Measurements from ENCODE around the gene ADCY2.
A peak's percentile ranks its signal among the peaks of the same experiment; 100 is the strongest.

ADCY2 gene

DNA sequence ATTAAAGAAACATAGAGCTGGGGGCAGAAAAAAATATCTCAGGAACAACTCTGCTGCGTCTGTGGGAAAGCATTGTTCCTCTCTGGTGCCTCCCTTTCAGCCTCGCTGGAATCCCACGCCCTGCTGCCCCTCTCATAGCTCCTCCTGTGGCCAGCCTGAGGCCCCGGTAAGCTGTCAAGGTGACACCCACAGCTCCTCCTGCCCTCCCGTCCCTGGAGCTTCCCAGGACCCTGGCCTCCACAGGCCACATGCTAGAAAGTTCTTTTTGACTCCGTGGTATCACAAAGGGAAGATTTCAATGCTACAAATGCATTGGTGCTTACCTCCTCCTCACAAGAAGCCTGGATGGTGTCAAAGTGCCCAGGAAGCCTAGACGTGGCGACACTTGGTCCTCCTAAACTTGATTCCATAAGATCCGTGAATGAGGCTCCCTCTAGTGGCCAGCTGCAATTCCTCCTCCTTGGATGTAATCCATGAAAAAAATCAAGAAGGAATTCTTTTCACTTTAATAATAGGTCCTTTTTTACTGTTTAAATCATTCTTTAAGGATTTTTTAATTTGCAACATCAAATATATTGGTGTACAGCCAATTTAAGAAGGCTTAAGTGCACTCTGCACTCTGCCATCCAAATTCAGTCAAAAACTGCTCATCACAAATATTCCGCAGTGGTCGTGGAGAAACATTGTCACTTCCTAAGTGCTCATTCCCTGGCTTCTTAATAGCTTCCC is 350.1 kb downstream of the ADCY2 start:
- H3K36me3 ChIP-seq (ENCODE audit: control insufficient read depth, insufficient read depth, low read length) = no peaks in the 10 kb centered on the region
- no peak overlapping the region for H3K4me3 ChIP-seq (replicated peaks; ENCODE audit: low read depth, low read length)
- TF ChIP-seq, protein P1, sequence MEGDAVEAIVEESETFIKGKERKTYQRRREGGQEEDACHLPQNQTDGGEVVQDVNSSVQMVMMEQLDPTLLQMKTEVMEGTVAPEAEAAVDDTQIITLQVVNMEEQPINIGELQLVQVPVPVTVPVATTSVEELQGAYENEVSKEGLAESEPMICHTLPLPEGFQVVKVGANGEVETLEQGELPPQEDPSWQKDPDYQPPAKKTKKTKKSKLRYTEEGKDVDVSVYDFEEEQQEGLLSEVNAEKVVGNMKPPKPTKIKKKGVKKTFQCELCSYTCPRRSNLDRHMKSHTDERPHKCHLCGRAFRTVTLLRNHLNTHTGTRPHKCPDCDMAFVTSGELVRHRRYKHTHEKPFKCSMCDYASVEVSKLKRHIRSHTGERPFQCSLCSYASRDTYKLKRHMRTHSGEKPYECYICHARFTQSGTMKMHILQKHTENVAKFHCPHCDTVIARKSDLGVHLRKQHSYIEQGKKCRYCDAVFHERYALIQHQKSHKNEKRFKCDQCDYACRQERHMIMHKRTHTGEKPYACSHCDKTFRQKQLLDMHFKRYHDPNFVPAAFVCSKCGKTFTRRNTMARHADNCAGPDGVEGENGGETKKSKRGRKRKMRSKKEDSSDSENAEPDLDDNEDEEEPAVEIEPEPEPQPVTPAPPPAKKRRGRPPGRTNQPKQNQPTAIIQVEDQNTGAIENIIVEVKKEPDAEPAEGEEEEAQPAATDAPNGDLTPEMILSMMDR (IDR thresholded peaks at IDR 0.05; ENCODE audit: insufficient read depth, low read length, poor library complexity, severe bottlenecking) = peak; percentile 82
- no peak for DNase-seq (ENCODE audit: extremely low read depth, insufficient read length)
- H3K27me3 ChIP-seq (replicated peaks; ENCODE audit: control insufficient read depth, insufficient read depth, low read length) = peaks cover 2% of the 10 kb centered on the region; the same call in 1 of the 2 replicates

DNA sequence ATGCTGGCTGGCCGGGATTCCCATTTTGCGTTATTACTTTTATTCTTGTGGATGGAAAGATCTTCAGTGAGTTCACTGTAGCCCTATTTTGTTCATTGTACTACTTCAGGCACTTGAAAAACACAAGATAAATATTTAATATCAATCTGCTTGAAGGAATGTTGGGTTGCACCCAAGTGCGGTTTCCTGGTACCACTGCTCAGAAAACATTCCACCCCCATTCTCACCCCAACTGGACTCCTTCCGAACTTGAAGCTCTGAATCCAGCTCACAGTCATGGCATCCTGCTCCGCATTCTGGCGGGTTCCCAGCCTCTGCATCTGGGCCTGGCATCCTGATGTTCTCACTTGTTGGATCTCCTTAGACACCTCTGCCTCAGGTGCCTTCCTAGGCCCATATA is 351.8 kb downstream of the ADCY2 start:
- no peak overlapping the region for H3K4me3 ChIP-seq (replicated peaks; ENCODE audit: low read depth, low read length)
- TF ChIP-seq, protein P1 (IDR thresholded peaks at IDR 0.05; ENCODE audit: insufficient read depth, low read length, poor library complexity, severe bottlenecking) = no peak
- H3K36me3 ChIP-seq (ENCODE audit: control insufficient read depth, insufficient read depth, low read length) = no peaks in the 10 kb centered on the region
- peaks cover 2% of the 10 kb centered on the region; the same call in 1 of the 2 replicates for H3K27me3 ChIP-seq (replicated peaks; ENCODE audit: control insufficient read depth, insufficient read depth, low read length)
- no peak for DNase-seq (ENCODE audit: extremely low read depth, insufficient read length)

DNA sequence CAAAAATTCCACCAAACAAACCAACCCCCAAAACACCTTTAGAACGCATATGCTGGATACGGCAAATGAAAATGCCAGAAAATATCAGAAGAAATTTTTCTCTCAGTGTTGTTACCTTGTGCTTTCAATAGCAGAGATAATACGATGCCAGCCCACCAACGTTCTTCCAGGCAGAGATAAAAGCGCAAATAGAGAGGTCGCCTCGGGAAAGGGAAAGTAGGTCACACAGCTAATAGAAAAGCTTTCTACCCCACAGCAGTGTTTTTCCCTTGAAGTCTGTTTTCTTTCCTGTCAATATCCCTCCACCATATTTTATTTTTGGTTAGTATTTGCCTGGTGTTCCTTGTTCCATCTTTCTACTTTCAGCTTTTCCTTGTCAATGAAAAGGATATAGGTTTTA is 353.7 kb downstream of the ADCY2 start:
- TF ChIP-seq, protein P1 (IDR thresholded peaks at IDR 0.05; ENCODE audit: insufficient read depth, low read length, poor library complexity, severe bottlenecking) = no peak
- Histone ChIP-seq H3K27me3 (replicated peaks; ENCODE audit: control insufficient read depth, insufficient read depth, low read length) (peaks cover 2% of the 10 kb centered on the region; the same call in 1 of the 2 replicates), H3K36me3 (ENCODE audit: control insufficient read depth, insufficient read depth, low read length) (no peaks in the 10 kb centered on the region), H3K4me3 (replicated peaks; ENCODE audit: low read depth, low read length) (no peak overlapping the region)
- DNase-seq (ENCODE audit: extremely low read depth, insufficient read length) = no peak

DNA sequence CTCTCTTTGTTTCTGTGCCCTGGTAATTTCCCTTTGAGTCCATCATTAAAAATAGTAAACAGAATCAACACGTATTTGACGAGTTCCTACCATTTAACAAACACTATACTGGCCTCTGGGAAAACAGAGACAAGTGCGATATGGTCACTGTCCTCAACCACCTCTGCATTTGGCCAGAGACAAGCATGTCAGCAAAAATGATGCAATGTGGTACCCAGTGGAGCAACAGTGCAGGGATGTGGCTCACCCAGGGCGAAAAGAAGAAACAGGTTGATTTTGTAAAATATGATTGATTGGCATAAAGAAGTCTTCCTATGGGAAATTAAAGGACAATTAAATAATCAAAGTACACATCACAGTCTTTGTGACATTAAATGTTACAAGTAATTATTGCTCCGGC is 355.9 kb downstream of the ADCY2 start:
- no peaks in the 10 kb centered on the region for H3K36me3 ChIP-seq (ENCODE audit: control insufficient read depth, insufficient read depth, low read length)
- H3K27me3 ChIP-seq (replicated peaks; ENCODE audit: control insufficient read depth, insufficient read depth, low read length) = no peaks in the 10 kb centered on the region
- TF ChIP-seq, protein P1 (IDR thresholded peaks at IDR 0.05; ENCODE audit: insufficient read depth, low read length, poor library complexity, severe bottlenecking) = no peak
- H3K4me3 ChIP-seq (replicated peaks; ENCODE audit: low read depth, low read length) = no peak overlapping the region
- DNase-seq (ENCODE audit: extremely low read depth, insufficient read length) = no peak

DNA sequence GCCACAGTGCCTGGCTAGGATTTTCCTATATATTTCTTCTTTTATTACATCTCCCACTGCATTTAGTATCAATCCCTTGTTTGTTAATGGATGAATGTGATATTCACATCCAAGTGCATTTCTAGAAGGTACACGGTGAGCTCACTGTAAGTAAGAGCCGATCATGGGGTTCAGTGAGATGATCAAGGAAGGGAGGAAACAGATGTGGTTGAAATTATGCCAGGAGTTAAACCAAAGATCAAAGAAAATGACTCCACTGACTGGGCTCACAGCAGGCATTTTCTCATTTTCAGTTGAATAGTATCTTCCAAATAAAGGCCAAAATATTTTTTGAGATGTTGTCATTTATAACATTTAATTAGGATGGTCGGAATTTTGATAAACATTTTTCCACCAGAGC is 357.2 kb downstream of the ADCY2 start:
- no peak for DNase-seq (ENCODE audit: extremely low read depth, insufficient read length)
- no peak overlapping the region for H3K4me3 ChIP-seq (replicated peaks; ENCODE audit: low read depth, low read length)
- no peaks in the 10 kb centered on the region for H3K36me3 ChIP-seq (ENCODE audit: control insufficient read depth, insufficient read depth, low read length)
- TF ChIP-seq, protein P1 (IDR thresholded peaks at IDR 0.05; ENCODE audit: insufficient read depth, low read length, poor library complexity, severe bottlenecking) = no peak
- H3K27me3 ChIP-seq (replicated peaks; ENCODE audit: control insufficient read depth, insufficient read depth, low read length) = no peaks in the 10 kb centered on the region

Data from GM06990 (cell line).